ENCODE measurements around the gene URB1.

Gene URB1

GRCh38 chr21:32329331-32329730 lies 63.5 kb downstream of the URB1 start:
- H3F3A ChIP-seq (ENCODE audit: insufficient read depth, low read length) = no peaks in the 10 kb centered on the region
- no peaks in the 10 kb centered on the region for H3K9me2 ChIP-seq (ENCODE audit: low read depth, low read length)
- H3K4me3 ChIP-seq (ENCODE audit: low read depth, low read length, poor library complexity, severe bottlenecking) = no peak overlapping the region
- no peak overlapping the region for H3K27ac ChIP-seq (ENCODE audit: low read depth, low read length, poor library complexity, severe bottlenecking)
- no peak overlapping the region for H3K4me2 ChIP-seq (ENCODE audit: low read length)
- no peaks in the 10 kb centered on the region for H3K9me3 ChIP-seq (ENCODE audit: low read length)
- no peaks in the 10 kb centered on the region for H4K20me1 ChIP-seq (ENCODE audit: insufficient read depth, low read length)
- H2AFZ ChIP-seq (ENCODE audit: low read length) = no peak overlapping the region
- no peaks in the 10 kb centered on the region for H3K4me1 ChIP-seq (ENCODE audit: insufficient read depth, low read length, severe bottlenecking)
- no peak overlapping the region for H3K9ac ChIP-seq (ENCODE audit: low read length)
- no peaks in the 10 kb centered on the region for H3K79me2 ChIP-seq (ENCODE audit: insufficient read depth, low read length)
- TF ChIP-seq EZH2 (IDR thresholded peaks at IDR 0.05; ENCODE audit: borderline replicate concordance, low read length) (no peak), CTCF (IDR thresholded peaks at IDR 0.05; ENCODE audit: low read length) (no peak)
- peaks cover 100% of the 10 kb centered on the region for H3K36me3 ChIP-seq (ENCODE audit: insufficient read depth, low read length)
- H3K27me3 ChIP-seq (ENCODE audit: insufficient read depth, low read length) = no peaks in the 10 kb centered on the region

- Histone ChIP-seq H3K4me3 (ENCODE audit: low read depth, low read length, poor library complexity, severe bottlenecking) (no peak overlapping the region), H3K4me1 (ENCODE audit: insufficient read depth, low read length, severe bottlenecking) (no peaks in the 10 kb centered on the region), H3K9ac (ENCODE audit: low read length) (no peak overlapping the region), H3K27ac (ENCODE audit: low read depth, low read length, poor library complexity, severe bottlenecking) (no peak overlapping the region), H3K36me3 (ENCODE audit: insufficient read depth, low read length) (peaks cover 100% of the 10 kb centered on the region), H3K4me2 (ENCODE audit: low read length) (no peak overlapping the region), H2AFZ (ENCODE audit: low read length) (no peak overlapping the region), H3F3A (ENCODE audit: insufficient read depth, low read length) (no peaks in the 10 kb centered on the region), H3K9me3 (ENCODE audit: low read length) (no peaks in the 10 kb centered on the region), H3K9me2 (ENCODE audit: low read depth, low read length) (no peaks in the 10 kb centered on the region), H3K79me2 (ENCODE audit: insufficient read depth, low read length) (no peaks in the 10 kb centered on the region), H3K27me3 (ENCODE audit: insufficient read depth, low read length) (no peaks in the 10 kb centered on the region), H4K20me1 (ENCODE audit: insufficient read depth, low read length) (no peaks in the 10 kb centered on the region)
- no peak for TF ChIP-seq CTCF (IDR thresholded peaks at IDR 0.05; ENCODE audit: low read length)
- no peak for TF ChIP-seq EZH2 (IDR thresholded peaks at IDR 0.05; ENCODE audit: borderline replicate concordance, low read length)
Measured at GRCh38 chr21:32328595-32328994, 64.2 kb downstream of the URB1 start.

- Histone ChIP-seq H3K4me1 (ENCODE audit: insufficient read depth, low read length, severe bottlenecking) (no peaks in the 10 kb centered on the region), H3K4me3 (ENCODE audit: low read depth, low read length, poor library complexity, severe bottlenecking) (no peak overlapping the region), H3F3A (ENCODE audit: insufficient read depth, low read length) (no peaks in the 10 kb centered on the region), H3K27ac (ENCODE audit: low read depth, low read length, poor library complexity, severe bottlenecking) (no peak overlapping the region), H3K9ac (ENCODE audit: low read length) (no peak overlapping the region), H3K4me2 (ENCODE audit: low read length) (no peak overlapping the region), H3K79me2 (ENCODE audit: insufficient read depth, low read length) (no peaks in the 10 kb centered on the region), H3K9me3 (ENCODE audit: low read length) (no peaks in the 10 kb centered on the region), H3K27me3 (ENCODE audit: insufficient read depth, low read length) (no peaks in the 10 kb centered on the region), H3K36me3 (ENCODE audit: insufficient read depth, low read length) (peaks cover 100% of the 10 kb centered on the region), H2AFZ (ENCODE audit: low read length) (no peak overlapping the region), H3K9me2 (ENCODE audit: low read depth, low read length) (no peaks in the 10 kb centered on the region), H4K20me1 (ENCODE audit: insufficient read depth, low read length) (no peaks in the 10 kb centered on the region)
- TF ChIP-seq EZH2 (IDR thresholded peaks at IDR 0.05; ENCODE audit: borderline replicate concordance, low read length) (no peak), CTCF (IDR thresholded peaks at IDR 0.05; ENCODE audit: low read length) (no peak)
Measured at GRCh38 chr21:32325706-32326105, 67.1 kb downstream of the URB1 start.
